GM23338 (cell line): ENCODE measurements around the gene PIPOX. TPM values are rescaled to one million over a fixed set of nuclear protein-coding genes. Genes with fewer than 3 reads are reported as not detected.

Experiments used
- ATAC-seq: fragments of 200-7000 bp; cut with Tn5 transposase; 3 replicates; pipeline ENCODE4 v1.9.1; 2020
- DNase-seq: peaks from one replicate; pipeline ENCODE4 v3.0.0-alpha.2; 2015; ENCODE audit warnings: low spot score
- H2AFZ ChIP-seq: fragments of 200-600 bp; sonication (generic); 2 replicates; pipeline ENCODE4 v1.8.0; 2016; ENCODE audit warnings: antibody characterized with exemption, mild to moderate bottlenecking, moderate library complexity
- H3F3A ChIP-seq: fragments of 200-600 bp; sonication (generic); replicated peaks from 2 replicates; pipeline ENCODE4 v1.8.0; 2017; ENCODE audit warnings: antibody characterized with exemption, mixed run types, low read depth
- H3K27ac ChIP-seq: fragments of 200-600 bp; sonication (generic); 2 replicates; pipeline ENCODE4 v1.6.1; 2016; ENCODE audit warnings: low read depth
- H3K27me3 ChIP-seq: fragments of 200-600 bp; sonication (generic); 2 replicates; pipeline ENCODE4 v1.8.0; 2016; ENCODE audit warnings: mild to moderate bottlenecking, mixed run types, moderate library complexity; ENCODE audit not compliant: insufficient read depth
- H3K36me3 ChIP-seq: fragments of 200-600 bp; sonication (generic); 2 replicates; pipeline ENCODE4 v1.8.0; 2016; ENCODE audit warnings: mild to moderate bottlenecking; ENCODE audit not compliant: insufficient read depth
- H3K4me1 ChIP-seq: fragments of 200-600 bp; sonication (generic); 2 replicates; pipeline ENCODE4 v1.8.0; 2016; ENCODE audit warnings: mild to moderate bottlenecking, moderate library complexity; ENCODE audit not compliant: insufficient read depth
- H3K4me2 ChIP-seq: fragments of 200-600 bp; sonication (generic); 2 replicates; pipeline ENCODE4 v1.7.1; 2017; ENCODE audit warnings: mixed run types
- H3K4me3 ChIP-seq: fragments of 200-600 bp; sonication (generic); 2 replicates; pipeline ENCODE4 v1.6.1; 2016; ENCODE audit warnings: mixed run types
- H3K79me2 ChIP-seq: fragments of 200-600 bp; sonication (generic); replicated peaks from 2 replicates; pipeline ENCODE4 v1.8.0; 2017; ENCODE audit warnings: mild to moderate bottlenecking; ENCODE audit not compliant: insufficient read depth
- H3K9me2 ChIP-seq: fragments of 200-600 bp; sonication (generic); 2 replicates; pipeline ENCODE4 v1.8.0; 2017; ENCODE audit not compliant: insufficient read depth
- H4K20me1 ChIP-seq: fragments of 200-600 bp; sonication (generic); replicated peaks from 2 replicates; pipeline ENCODE4 v1.8.0; 2017; ENCODE audit warnings: mild to moderate bottlenecking; ENCODE audit not compliant: insufficient read depth
- H3K27ac Mint-ChIP-seq: 2 replicates; pipeline ENCODE4 v1.8.0; 2020; ENCODE audit warnings: inconsistent platforms, mild to moderate bottlenecking, moderate library complexity, mixed read lengths
- H3K27me3 Mint-ChIP-seq: 3 replicates; pipeline ENCODE4 v1.8.0; 2022; ENCODE audit warnings: low read depth, mild to moderate bottlenecking, moderate library complexity, mixed read lengths, inconsistent platforms; ENCODE audit not compliant: insufficient read depth, poor library complexity
- H3K36me3 Mint-ChIP-seq: 3 replicates; pipeline ENCODE4 v1.8.0; 2021; ENCODE audit warnings: low read depth, mild to moderate bottlenecking, inconsistent platforms, moderate library complexity, mixed read lengths
- H3K4me1 Mint-ChIP-seq: 3 replicates; pipeline ENCODE4 v1.8.0; 2020; ENCODE audit warnings: mild to moderate bottlenecking, inconsistent platforms, mixed read lengths
- H3K4me3 Mint-ChIP-seq: 3 replicates; pipeline ENCODE4 v1.8.0; 2021; ENCODE audit warnings: moderate library complexity, mild to moderate bottlenecking, inconsistent platforms, mixed read lengths
- H3K9me3 Mint-ChIP-seq: 3 replicates; pipeline ENCODE4 v1.8.0; 2020; ENCODE audit warnings: moderate library complexity, mild to moderate bottlenecking, inconsistent platforms, mixed read lengths
- CREB1 ChIP-seq: fragments of 250-450 bp; sonication (Bioruptor Pico); IDR thresholded peaks from 2 replicates; pipeline ENCODE4 v1.5.0; 2020; ENCODE audit warnings: low read depth, mild to moderate bottlenecking, moderate library complexity
- CTCF ChIP-seq, 2 experiments: fragments of 200-600 bp in 1 of 2; sonication (generic) in 1 of 2; conservative IDR thresholded peaks; 2 replicates each; pipeline versions ENCODE4 v1.5.1 to v1.6.1; 2016 to 2017; ENCODE audit warnings: antibody characterized with exemption in 2 of 2, low read depth in 2 of 2, mild to moderate bottlenecking in 2 of 2, moderate library complexity in 1 of 2
- ETS1 ChIP-seq: IDR thresholded peaks from 2 replicates; pipeline ENCODE4 v1.6.1; 2016; ENCODE audit warnings: antibody characterized with exemption
- EZH2phosphoT487 ChIP-seq: fragments of 200-600 bp; sonication (generic); IDR thresholded peaks from one replicate; pipeline ENCODE4 v1.8.1; 2018; ENCODE audit warnings: antibody characterized with exemption; ENCODE audit not compliant: unreplicated experiment
- JUNB ChIP-seq: IDR thresholded peaks from one replicate; pipeline ENCODE4 v1.6.1; 2016; ENCODE audit warnings: antibody characterized with exemption; ENCODE audit not compliant: unreplicated experiment
- POLR2AphosphoS5 ChIP-seq: IDR thresholded peaks from 2 replicates; pipeline ENCODE4 v1.6.1; 2016; ENCODE audit warnings: antibody characterized with exemption, low read depth
- REST ChIP-seq: IDR thresholded peaks from one replicate; pipeline ENCODE4 v1.6.1; 2018; ENCODE audit warnings: antibody characterized with exemption; ENCODE audit not compliant: unreplicated experiment
- ZNF462 ChIP-seq: fragments of 250-450 bp; sonication (Bioruptor Pico); IDR thresholded peaks from 2 replicates; pipeline ENCODE4 v1.5.0; 2020; ENCODE audit warnings: mild to moderate bottlenecking, moderate library complexity
- polyA plus RNA-seq: library from polyadenylated mRNA; unstranded; fragments of >200 nt; fragmentation: Nextera tagmentation; extraction: Ambion mirVana; gene quantifications from 2 replicates; pipeline ENCODE4 v1.2.1, GENCODE V29; 2016
- total RNA-seq: library from RNA; depleted of rRNA; stranded (reverse); fragments of >200 nt; shearing (Covaris generic); gene quantifications from 2 replicates; pipeline ENCODE4 v1.2.3, GENCODE V29; 2014

The PIPOX gene
- total and polyA plus RNA-seq, 2 experiments from 2014 or later, result 22.6 to 34.6 TPM

- no peak for TF ChIP-seq ZNF462 (CRISPR knock-in tag)
- TF ChIP-seq POLR2AphosphoS5, result no peak
- TF ChIP-seq ETS1, result no peak
Observed at GRCh38 chr17:29080323-29080722, 37.4 kb downstream of the PIPOX start (continued).

- Histone ChIP-seq H3K36me3 (no peaks in the 10 kb centered on the region), H3K4me3 (no peak overlapping the region), H3K27me3 (no peaks in the 10 kb centered on the region), H3K9me2 (no peaks in the 10 kb centered on the region), H3K27ac (no peak overlapping the region), H3K79me2 (no peaks in the 10 kb centered on the region), H3K4me1 (peaks cover 38% of the 10 kb centered on the region), H3K4me2 (no peak overlapping the region), H4K20me1 (no peaks in the 10 kb centered on the region), H3F3A (peaks cover 20% of the 10 kb centered on the region), H2AFZ (no peak overlapping the region)
- H3K9me3 Mint-ChIP-seq, result no peaks in the 10 kb centered on the region
- H3K4me3 Mint-ChIP-seq, result no peak overlapping the region
- H3K4me1 Mint-ChIP-seq, result peaks cover 66% of the 10 kb centered on the region
- H3K27me3 Mint-ChIP-seq, result peaks cover 21% of the 10 kb centered on the region
- peak overlapping the region; percentile 30; the same call in 1 of the 2 replicates for H3K27ac Mint-ChIP-seq
- no peak for ATAC-seq
- H3K36me3 Mint-ChIP-seq, result peaks cover 18% of the 10 kb centered on the region
- no peak for DNase-seq
- TF ChIP-seq CREB1 (no peak), JUNB (no peak), REST (no peak), CTCF (conservative IDR thresholded peaks at IDR 0.05; ENCODE audit: low read depth in 2 of 2) (no peak), EZH2phosphoT487 (no peak)
Observed at GRCh38 chr17:29080965-29081364, 38.0 kb downstream of the PIPOX start.
